ENCODE data around the gene MX1.
"Not testable (repeated sequence)": the region's sequence is repeated elsewhere in the genome, so short reads cannot be mapped to it uniquely, and the experiment has no call there.

DNA sequence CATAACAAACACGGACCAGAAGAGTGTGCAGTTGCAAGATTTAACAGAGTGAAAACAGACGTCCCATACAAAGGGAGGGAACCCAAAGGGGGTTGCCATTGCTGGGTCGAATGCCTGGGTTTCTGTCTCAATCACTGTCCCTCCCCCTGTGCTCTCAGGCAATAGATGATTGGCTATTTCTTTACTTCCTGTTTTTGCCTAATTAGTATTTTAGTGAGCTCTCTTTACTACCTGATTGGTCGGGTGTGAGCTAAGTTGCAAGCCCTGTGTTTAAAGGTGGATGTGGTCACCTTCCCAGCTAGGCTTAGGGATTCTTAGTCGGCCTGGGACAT is 2.8 kb upstream of the MX1 start:
- TF ChIP-seq RAD21 (conservative IDR thresholded peaks at IDR 0.05); EZH2 (IDR thresholded peaks at IDR 0.05; ENCODE audit: borderline replicate concordance, insufficient read depth, low read length, poor library complexity, severe bottlenecking): not testable (repeated sequence)
- TF ChIP-seq, protein P1, sequence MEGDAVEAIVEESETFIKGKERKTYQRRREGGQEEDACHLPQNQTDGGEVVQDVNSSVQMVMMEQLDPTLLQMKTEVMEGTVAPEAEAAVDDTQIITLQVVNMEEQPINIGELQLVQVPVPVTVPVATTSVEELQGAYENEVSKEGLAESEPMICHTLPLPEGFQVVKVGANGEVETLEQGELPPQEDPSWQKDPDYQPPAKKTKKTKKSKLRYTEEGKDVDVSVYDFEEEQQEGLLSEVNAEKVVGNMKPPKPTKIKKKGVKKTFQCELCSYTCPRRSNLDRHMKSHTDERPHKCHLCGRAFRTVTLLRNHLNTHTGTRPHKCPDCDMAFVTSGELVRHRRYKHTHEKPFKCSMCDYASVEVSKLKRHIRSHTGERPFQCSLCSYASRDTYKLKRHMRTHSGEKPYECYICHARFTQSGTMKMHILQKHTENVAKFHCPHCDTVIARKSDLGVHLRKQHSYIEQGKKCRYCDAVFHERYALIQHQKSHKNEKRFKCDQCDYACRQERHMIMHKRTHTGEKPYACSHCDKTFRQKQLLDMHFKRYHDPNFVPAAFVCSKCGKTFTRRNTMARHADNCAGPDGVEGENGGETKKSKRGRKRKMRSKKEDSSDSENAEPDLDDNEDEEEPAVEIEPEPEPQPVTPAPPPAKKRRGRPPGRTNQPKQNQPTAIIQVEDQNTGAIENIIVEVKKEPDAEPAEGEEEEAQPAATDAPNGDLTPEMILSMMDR (IDR thresholded peaks at IDR 0.05; ENCODE audit: poor library complexity, severe bottlenecking), result not testable (repeated sequence)
